Aorta (tissue), 5 donors: Measurements from ENCODE around the gene VWC2L. TPM values are rescaled to one million over a fixed set of nuclear protein-coding genes. Genes with fewer than 3 reads are reported as not detected.

ENCODE experiments used
- ATAC-seq: fragments of 200-7000 bp; cut with Tn5 transposase; one replicate; pipeline ENCODE4 v1.9.1; 2022; ENCODE audit warnings: moderate library complexity; ENCODE audit not compliant: low FRiP score
- DNase-seq, 2 donors: peaks; one replicate each; pipeline ENCODE4 v3.0.0-alpha.2; 2020
- H3K27ac ChIP-seq, 2 donors: one replicate each; pipeline ENCODE4 v1.5.1; 2013; ENCODE audit warnings: low read length in 2 of 2, mild to moderate bottlenecking in 2 of 2, moderate library complexity in 2 of 2, control low read depth in 1 of 2, inconsistent platforms in 1 of 2, low read depth in 1 of 2
- H3K27me3 ChIP-seq, 2 donors: one replicate each; pipeline ENCODE4 v1.6.1; 2013; ENCODE audit warnings: control low read depth in 1 of 2, low read length in 1 of 2, mild to moderate bottlenecking in 1 of 2, moderate library complexity in 1 of 2; ENCODE audit not compliant: insufficient read depth in 2 of 2, control insufficient read depth in 1 of 2
- H3K36me3 ChIP-seq, 2 donors: one replicate each; pipeline ENCODE4 v1.6.1; 2013; ENCODE audit warnings: control low read depth in 1 of 2, low read length in 1 of 2, mild to moderate bottlenecking in 1 of 2; ENCODE audit not compliant: insufficient read depth in 2 of 2, control insufficient read depth in 1 of 2
- H3K4me1 ChIP-seq, 2 donors: one replicate each; pipeline ENCODE4 v1.6.1; 2013; ENCODE audit warnings: low read length in 2 of 2, control low read depth in 1 of 2, mild to moderate bottlenecking in 1 of 2, moderate library complexity in 1 of 2; ENCODE audit not compliant: insufficient read depth in 2 of 2, control insufficient read depth in 1 of 2
- H3K4me3 ChIP-seq, 2 donors: one replicate each; pipeline ENCODE4 v1.5.1; 2013; ENCODE audit warnings: low read length in 2 of 2, control low read depth in 1 of 2, mild to moderate bottlenecking in 1 of 2
- H3K9me3 ChIP-seq: one replicate; pipeline ENCODE4 v1.6.1; 2013; ENCODE audit warnings: mild to moderate bottlenecking, low read length; ENCODE audit not compliant: control insufficient read depth
- WGBS, 2 donors: extraction: QIAGEN DNeasy Blood & Tissue Kit; methylation state at CpG; one replicate each; pipeline ENCODE4 v1.1.7; 2013; 5-methylcytosine and 5-hydroxymethylcytosine counted together
- intact Hi-C, 2 donors: fragments of 100-400 bp; cut with DNase I; formaldehyde crosslinking; loops; one replicate each; pipeline versions ENCODE4 v1.14.2 to v1.15.0; 2022
- polyA plus RNA-seq, 2 donors: library from polyadenylated mRNA; stranded (reverse); fragments of 200-250 nt; gene quantifications; one replicate each; pipeline ENCODE4 v1.2.3, GENCODE V29; 2013
- total RNA-seq, 2 donors: library from RNA; stranded (reverse); fragmentation: NEBNext Ultra II Directional; extraction: Animal tissue kit (Norgen Biotek cat#: 25700); gene quantifications; one replicate each; pipeline ENCODE4 v1.2.1, GENCODE V29; 2021
- donor health status: healthy with polysubstance abuse.
- donor health status: Bipolar disorder and iron deficiency.
- donor health status: DM: no; HTN: no; CAD: no.
- donor health status: DM: no; HTN: no; CAD: no.
- donor health status: DM: yes; HTN: yes; CAD: no.

VWC2L gene
- total and polyA plus RNA-seq, 4 donors, result not detected

DNA sequence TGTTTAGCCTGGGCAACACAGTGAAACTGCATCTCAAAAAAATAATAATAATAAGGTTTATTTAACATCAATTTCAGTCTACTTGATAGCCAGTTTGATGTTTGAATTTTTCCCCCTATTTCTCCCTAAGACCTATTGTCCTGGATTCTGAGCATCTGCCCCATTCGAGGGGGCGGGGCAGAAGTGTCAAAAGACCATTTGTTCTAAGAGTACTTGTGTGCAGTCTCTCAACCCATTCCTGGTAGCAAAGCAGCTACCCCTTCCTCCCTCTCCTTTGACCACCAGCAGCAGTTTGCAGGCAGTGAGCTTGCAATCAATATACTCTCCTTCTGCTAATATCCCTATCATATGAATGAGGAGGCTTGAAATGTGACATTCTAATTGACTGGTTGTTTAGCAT, 71.9 kb downstream of the VWC2L start:
- Histone ChIP-seq H3K9me3 (no peaks in the 10 kb centered on the region), H3K4me1 (peaks cover 0 to 6% of the 10 kb centered on the region in 2 donors), H3K27ac (no peak overlapping the region), H3K27me3 (no peaks in the 10 kb centered on the region), H3K4me3 (no peak overlapping the region), H3K36me3 (no peaks in the 10 kb centered on the region)
- DNase-seq (no peak), ATAC-seq (no peak)
- 77 to 79% methylated on average over 2 of the region's 2 CpGs for WGBS, 2 donors
- intact Hi-C loops, result no loop called here

DNA sequence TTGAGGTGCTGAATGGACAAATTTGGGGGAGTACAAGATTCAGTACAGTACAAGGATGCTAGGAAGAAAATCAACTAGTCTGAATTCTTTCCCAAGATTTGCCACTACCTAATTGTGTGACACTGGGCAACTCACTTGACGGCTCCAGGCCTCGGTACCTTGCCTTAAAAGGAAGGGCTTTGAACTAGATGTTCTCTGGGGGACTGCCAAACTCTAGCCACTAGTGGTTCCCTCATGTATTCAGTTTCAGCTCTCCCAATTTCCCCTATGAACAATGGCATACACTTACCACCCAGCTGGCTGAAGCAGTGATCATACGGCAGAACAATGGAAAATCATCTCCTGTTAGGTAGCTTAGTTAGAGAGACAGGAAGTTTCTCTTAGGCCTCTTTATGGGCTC, 73.4 kb downstream of the VWC2L start:
- peak overlapping the region in 1 of 2 donors; percentile 63 for H3K27ac ChIP-seq
- no peaks in the 10 kb centered on the region for H3K27me3 ChIP-seq
- H3K4me1 ChIP-seq, result peaks cover 0 to 6% of the 10 kb centered on the region in 2 donors
- no peaks in the 10 kb centered on the region for H3K36me3 ChIP-seq
- DNase-seq, result no peak
- H3K9me3 ChIP-seq, result no peaks in the 10 kb centered on the region
- no peak overlapping the region for H3K4me3 ChIP-seq
- intact Hi-C loops, result no loop called here
- peak; percentile 36 for ATAC-seq
- 31 to 50% methylated on average over 3 of the region's 3 CpGs for WGBS, 2 donors

DNA sequence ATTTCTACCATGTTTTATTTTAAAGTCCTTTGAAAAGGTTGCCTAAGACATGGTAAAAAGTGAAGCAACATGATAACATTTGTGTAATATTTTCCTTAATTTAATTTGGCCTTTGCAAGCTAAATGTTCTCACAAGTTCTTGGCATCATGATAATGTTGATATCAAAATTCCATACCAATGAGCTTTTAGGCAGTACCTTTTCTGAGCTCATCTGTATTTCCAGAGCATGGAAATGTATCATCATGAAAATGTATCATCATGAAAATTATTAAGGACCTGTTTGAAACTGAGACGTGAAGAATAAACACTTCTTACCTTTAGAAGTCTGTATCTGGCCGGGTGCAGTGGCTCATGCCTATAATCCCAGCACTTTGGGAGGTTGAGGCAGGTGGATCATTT, 73.8 kb downstream of the VWC2L start:
- Histone ChIP-seq H3K27ac (no peak overlapping the region), H3K36me3 (no peaks in the 10 kb centered on the region), H3K4me1 (peaks cover 0 to 6% of the 10 kb centered on the region in 2 donors), H3K27me3 (no peaks in the 10 kb centered on the region), H3K9me3 (no peaks in the 10 kb centered on the region), H3K4me3 (no peak overlapping the region)
- DNase-seq (no peak), ATAC-seq (no peak)
- intact Hi-C loops, result no loop called here
- 56 to 59% methylated on average over 2 of the region's 2 CpGs for WGBS, 2 donors

DNA sequence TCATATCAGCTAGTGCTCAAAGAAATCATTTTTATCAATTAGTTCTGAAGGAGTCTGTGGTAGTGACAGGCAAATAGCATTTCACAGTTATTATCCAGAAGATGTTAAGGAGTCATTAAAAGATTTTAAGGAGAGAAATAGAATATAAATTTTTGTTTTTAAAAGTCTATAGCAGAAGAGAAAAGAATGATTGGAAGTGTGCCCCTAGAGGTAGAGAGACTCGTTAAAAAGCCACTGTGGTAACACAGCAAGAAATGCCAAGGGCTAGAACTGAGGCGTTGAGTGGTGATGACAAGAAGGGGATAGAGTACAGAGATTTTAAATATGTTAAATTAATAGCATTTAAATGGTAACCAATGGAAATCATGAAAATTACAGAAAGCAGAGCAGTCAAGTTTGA, 78.3 kb downstream of the VWC2L start:
- intact Hi-C loops, result no loop called here
- Histone ChIP-seq H3K36me3 (no peaks in the 10 kb centered on the region), H3K27me3 (no peaks in the 10 kb centered on the region), H3K27ac (no peak overlapping the region), H3K4me3 (no peak overlapping the region), H3K4me1 (peaks cover 2 to 3% of the 10 kb centered on the region in 2 donors), H3K9me3 (no peaks in the 10 kb centered on the region)
- 65 to 75% methylated on average over 2 of the region's 2 CpGs for WGBS, 2 donors
- ATAC-seq (no peak), DNase-seq (no peak)

DNA sequence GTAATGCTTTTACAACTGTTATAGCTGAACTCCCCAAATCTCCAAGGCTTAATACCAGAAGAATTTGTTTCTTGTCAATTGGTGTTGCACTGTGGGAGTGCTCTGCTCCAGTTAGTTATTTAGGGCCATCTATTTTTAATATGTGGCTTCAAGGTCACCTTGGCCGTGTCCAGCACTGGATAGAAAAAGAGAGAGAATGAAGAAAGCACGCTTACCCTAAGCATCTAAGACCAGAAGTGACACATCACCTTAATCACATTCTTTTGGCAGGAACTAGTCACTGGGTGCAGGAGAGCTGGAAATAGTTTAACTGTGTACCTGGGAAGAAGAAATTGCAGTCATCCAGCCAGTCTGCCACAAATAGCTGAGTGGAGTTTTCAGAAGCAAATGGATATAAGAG, 78.8 kb downstream of the VWC2L start:
- 30 to 42% methylated on average over 2 of the region's 2 CpGs for WGBS, 2 donors
- DNase-seq, result no peak
- Histone ChIP-seq H3K36me3 (no peaks in the 10 kb centered on the region), H3K27me3 (no peaks in the 10 kb centered on the region), H3K27ac (no peak overlapping the region), H3K4me3 (no peak overlapping the region), H3K9me3 (no peaks in the 10 kb centered on the region), H3K4me1 (peaks cover 0 to 3% of the 10 kb centered on the region in 2 donors)
- no peak for ATAC-seq
- intact Hi-C loops, result no loop called here

DNA sequence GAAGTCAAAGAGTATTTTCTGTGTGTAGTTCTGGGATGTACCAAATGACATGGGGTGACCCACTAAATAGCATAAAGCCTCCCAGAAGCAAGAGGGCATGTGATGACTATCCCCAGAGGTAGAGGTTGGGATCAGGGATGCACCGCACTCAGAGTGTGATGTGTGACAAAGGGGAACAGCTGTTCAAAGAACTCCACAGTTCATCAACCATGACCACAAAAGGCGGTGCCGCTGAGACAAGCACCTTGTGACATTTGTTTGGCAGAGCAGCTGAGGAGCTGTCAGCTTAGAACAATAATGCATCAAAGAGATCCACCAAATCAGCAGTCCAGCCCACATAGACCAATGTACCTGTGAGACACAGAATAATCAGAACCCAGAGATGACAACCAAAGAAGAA, 81.3 kb downstream of the VWC2L start:
- H3K27me3 ChIP-seq, result no peaks in the 10 kb centered on the region
- ATAC-seq (no peak), DNase-seq (no peak)
- intact Hi-C loops, result no loop called here
- H3K4me1 ChIP-seq, result peaks cover 0 to 3% of the 10 kb centered on the region in 2 donors
- no peaks in the 10 kb centered on the region for H3K9me3 ChIP-seq
- whole genome bisulfite sequencing, 2 donors, result 91 to 92% methylated on average over 3 of the region's 3 CpGs
- no peaks in the 10 kb centered on the region for H3K36me3 ChIP-seq
- H3K4me3 ChIP-seq, result no peak overlapping the region
- H3K27ac ChIP-seq, result no peak overlapping the region

DNA sequence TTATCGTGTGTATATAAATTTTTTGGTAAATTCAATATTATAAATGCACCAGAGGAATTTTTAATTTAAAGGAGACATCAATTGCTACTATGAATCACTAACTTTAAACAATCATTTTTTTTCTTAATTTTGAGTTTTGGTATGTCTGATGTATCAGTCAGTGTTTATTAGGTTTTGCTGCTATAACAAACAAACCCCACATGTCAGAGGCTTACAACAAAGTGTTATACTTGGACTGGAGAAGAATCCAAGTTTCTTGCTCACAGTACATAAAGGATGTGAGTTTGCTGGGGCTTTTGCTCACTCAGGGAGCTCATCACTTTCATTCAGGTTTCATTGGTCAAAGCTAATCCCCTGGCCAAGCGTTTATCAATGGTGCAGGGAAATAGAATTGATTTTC, 81.8 kb downstream of the VWC2L start:
- DNase-seq (no peak), ATAC-seq (no peak)
- 95 to 99% methylated on average over 2 of the region's 2 CpGs for WGBS, 2 donors
- Histone ChIP-seq H3K4me3 (no peak overlapping the region), H3K9me3 (no peaks in the 10 kb centered on the region), H3K36me3 (no peaks in the 10 kb centered on the region), H3K4me1 (peaks cover 0 to 3% of the 10 kb centered on the region in 2 donors), H3K27me3 (no peaks in the 10 kb centered on the region), H3K27ac (no peak overlapping the region)
- intact Hi-C loops, result no loop called here

DNA sequence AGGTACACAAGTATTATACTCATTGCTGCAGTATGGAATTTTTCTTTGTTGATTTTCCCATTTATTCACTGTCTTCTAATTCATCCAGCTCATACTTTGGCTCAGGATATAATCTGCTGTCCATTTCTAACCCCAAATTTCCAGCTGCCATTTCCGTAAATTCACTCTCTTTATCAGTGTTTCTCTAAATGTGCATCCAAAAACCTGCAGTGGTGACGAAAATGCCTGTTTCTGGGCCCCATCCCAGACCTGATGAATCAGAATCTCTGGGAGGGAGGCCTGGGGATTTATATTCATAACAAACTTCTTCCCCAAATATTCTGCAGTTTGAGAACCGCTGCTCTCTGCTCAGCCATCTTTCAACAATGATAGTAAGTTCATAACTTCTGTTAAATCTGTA, 86.6 kb downstream of the VWC2L start:
- H3K4me1 ChIP-seq, result no peaks in the 10 kb centered on the region
- H3K4me3 ChIP-seq, result no peak overlapping the region
- 7 to 10% methylated on average over 3 of the region's 3 CpGs for WGBS, 2 donors
- peak overlapping the region in 1 of 2 donors; percentile 28 for H3K27ac ChIP-seq
- ATAC-seq, result peak; percentile 49
- H3K36me3 ChIP-seq, result no peaks in the 10 kb centered on the region
- DNase-seq, result peak in 1 of 2 donors; percentile 62
- no peaks in the 10 kb centered on the region for H3K9me3 ChIP-seq
- intact Hi-C loops, result no loop called here
- no peaks in the 10 kb centered on the region for H3K27me3 ChIP-seq

DNA sequence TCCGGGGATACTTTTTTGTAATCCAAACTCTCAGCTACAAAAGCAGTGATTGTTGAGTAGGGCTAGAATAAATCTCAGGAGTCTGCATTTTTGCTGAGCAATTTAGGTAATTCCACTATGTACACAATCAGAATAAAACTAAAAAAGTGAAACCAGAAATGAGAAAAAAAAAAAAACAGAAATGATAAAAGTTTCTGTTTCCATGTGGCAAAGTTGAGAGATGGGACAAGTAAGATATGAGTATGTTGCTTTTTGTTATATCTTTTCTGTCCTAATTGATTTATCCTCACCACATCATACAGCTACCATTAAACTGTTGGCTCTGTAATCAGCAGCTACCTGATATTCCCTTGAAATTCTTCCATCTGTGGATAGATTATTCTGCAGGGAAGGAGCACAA, 92.7 kb downstream of the VWC2L start:
- no peaks in the 10 kb centered on the region for H3K27me3 ChIP-seq
- H3K9me3 ChIP-seq, result no peaks in the 10 kb centered on the region
- WGBS, 2 donors, result 87 to 89% methylated on average over 1 of the region's 1 CpG
- DNase-seq (no peak), ATAC-seq (no peak)
- H3K36me3 ChIP-seq, result no peaks in the 10 kb centered on the region
- no peak overlapping the region for H3K27ac ChIP-seq
- intact Hi-C loops, result no loop called here
- no peaks in the 10 kb centered on the region for H3K4me1 ChIP-seq
- H3K4me3 ChIP-seq, result no peak overlapping the region
